Right atrium auricular region (tissue), 2 donors: ENCODE data around the gene BCL11A. TPM values are rescaled to one million over a fixed set of nuclear protein-coding genes. Genes with fewer than 3 reads are reported as not detected.
"Not testable (repeated sequence)": the region's sequence is repeated elsewhere in the genome, so short reads cannot be mapped to it uniquely, and the experiment has no call there.

Experiments used
- DNase-seq: peaks from one replicate; pipeline ENCODE4 v3.0.0-alpha.2; 2019; ENCODE audit warnings: low spot score
- H3K27ac ChIP-seq, 2 donors: fragments of 200-600 bp; sonication (generic); 1 replicate in 1 of 2; 2 replicates in 1 of 2; pipeline ENCODE4 v1.5.1; 2016 to 2019
- H3K27me3 ChIP-seq, 2 donors: fragments of 200-600 bp; sonication (generic); one replicate each; pipeline versions ENCODE4 v1.5.1 to v1.6.0; 2017 to 2019
- H3K36me3 ChIP-seq: fragments of 200-600 bp; sonication (generic); one replicate; pipeline ENCODE4 v1.5.1; 2016
- H3K4me1 ChIP-seq, 2 donors: fragments of 200-600 bp; sonication (generic); one replicate each; pipeline versions ENCODE4 v1.5.1 to v1.6.0; 2017 to 2019
- H3K4me3 ChIP-seq, 2 donors: fragments of 200-600 bp; sonication (generic); 1 replicate in 1 of 2; 2 replicates in 1 of 2; pipeline ENCODE4 v1.5.1; 2017 to 2019; ENCODE audit warnings: mild to moderate bottlenecking in 1 of 2, moderate library complexity in 1 of 2
- H3K9me3 ChIP-seq, 2 donors: fragments of 200-600 bp; sonication (generic); one replicate each; pipeline ENCODE4 v1.5.1; 2019
- total RNA-seq, 2 donors: library from RNA; depleted of rRNA; stranded (reverse); fragments of >200 nt; gene quantifications; one replicate each; pipeline ENCODE4 v1.1.0, GENCODE V29; 2016
- TF ChIP-seq, protein P1 (sequence below), 2 donors: fragments of 200-600 bp; sonication (generic); IDR thresholded peaks; one replicate each; pipeline ENCODE4 v1.5.1; 2019; ENCODE audit warnings: antibody characterized with exemption in 2 of 2

BCL11A gene
- total RNA-seq, 2 donors from 2014 or later, result 2.2 to 3.3 TPM

DNA sequence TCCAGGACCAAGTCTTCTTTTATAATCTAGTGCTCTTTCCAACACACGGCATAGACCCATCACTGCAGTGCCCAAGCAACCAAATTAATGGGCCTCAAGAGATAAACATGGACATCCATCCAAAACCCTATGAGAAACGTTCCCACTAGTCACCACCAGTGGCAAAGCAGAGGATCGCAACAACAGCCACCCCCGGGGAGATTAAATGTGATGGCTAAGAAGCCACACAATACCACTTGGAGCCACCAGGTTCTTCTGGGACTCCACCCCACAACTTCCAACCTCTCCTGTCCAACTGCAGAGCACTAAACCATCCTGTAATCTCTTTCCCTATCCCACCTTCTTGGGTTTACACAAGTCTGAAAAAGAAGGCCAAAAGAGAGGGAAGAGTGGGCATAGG is 123.8 kb downstream of the BCL11A start:
- Histone ChIP-seq H3K4me1 (no peaks in the 10 kb centered on the region), H3K4me3 (no peak overlapping the region), H3K9me3 (no peaks in the 10 kb centered on the region), H3K27me3 (no peaks in the 10 kb centered on the region), H3K36me3 (no peaks in the 10 kb centered on the region), H3K27ac (no peak overlapping the region)
- no peak for DNase-seq
- TF ChIP-seq, protein P1, sequence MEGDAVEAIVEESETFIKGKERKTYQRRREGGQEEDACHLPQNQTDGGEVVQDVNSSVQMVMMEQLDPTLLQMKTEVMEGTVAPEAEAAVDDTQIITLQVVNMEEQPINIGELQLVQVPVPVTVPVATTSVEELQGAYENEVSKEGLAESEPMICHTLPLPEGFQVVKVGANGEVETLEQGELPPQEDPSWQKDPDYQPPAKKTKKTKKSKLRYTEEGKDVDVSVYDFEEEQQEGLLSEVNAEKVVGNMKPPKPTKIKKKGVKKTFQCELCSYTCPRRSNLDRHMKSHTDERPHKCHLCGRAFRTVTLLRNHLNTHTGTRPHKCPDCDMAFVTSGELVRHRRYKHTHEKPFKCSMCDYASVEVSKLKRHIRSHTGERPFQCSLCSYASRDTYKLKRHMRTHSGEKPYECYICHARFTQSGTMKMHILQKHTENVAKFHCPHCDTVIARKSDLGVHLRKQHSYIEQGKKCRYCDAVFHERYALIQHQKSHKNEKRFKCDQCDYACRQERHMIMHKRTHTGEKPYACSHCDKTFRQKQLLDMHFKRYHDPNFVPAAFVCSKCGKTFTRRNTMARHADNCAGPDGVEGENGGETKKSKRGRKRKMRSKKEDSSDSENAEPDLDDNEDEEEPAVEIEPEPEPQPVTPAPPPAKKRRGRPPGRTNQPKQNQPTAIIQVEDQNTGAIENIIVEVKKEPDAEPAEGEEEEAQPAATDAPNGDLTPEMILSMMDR (IDR thresholded peaks at IDR 0.05), result no peak

DNA sequence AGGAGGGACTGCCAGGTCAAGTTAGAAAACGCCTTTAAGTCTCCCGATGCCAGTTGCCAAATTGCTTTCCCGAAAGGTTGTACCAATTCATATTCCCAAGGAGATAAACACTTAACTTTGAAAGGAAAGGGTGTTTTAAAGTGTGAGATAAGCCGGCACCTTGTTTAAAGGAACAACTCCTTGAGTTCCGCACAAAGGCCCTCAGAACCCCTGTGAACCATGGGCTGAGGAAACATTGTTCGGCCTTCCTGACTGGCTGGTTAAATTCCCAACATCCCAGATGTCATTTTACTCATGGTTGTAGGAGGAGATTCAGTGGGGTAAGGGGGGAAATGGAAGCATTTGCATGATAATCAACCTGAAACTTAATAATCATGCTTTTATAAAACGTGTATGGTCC is 126.6 kb downstream of the BCL11A start:
- H3K27me3 ChIP-seq, result no peaks in the 10 kb centered on the region
- no peaks in the 10 kb centered on the region for H3K9me3 ChIP-seq
- DNase-seq, result no peak
- H3K4me1 ChIP-seq, result no peaks in the 10 kb centered on the region
- H3K36me3 ChIP-seq, result no peaks in the 10 kb centered on the region
- H3K27ac ChIP-seq, result no peak overlapping the region
- H3K4me3 ChIP-seq, result no peak overlapping the region
- TF ChIP-seq, protein P1 (IDR thresholded peaks at IDR 0.05), result no peak

DNA sequence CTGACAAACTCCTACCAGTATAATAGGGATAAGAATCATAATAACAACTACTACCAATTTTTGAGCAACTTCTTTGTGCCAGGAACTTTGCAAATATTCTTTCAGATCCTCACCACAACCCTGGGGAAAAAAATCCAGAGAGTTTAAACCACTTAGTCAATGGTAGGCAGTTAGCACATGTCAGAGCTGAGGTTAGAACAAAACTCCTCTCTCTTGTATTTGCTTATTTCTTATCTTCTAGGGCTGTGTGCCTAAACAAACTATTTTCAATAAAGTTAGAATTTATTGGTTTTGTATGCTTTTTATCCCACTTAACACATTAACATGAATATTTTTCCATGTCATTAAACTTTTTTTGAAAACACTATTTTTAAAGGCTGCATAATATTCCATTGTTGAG is 127.1 kb downstream of the BCL11A start:
- H3K4me1 ChIP-seq, result no peaks in the 10 kb centered on the region
- no peaks in the 10 kb centered on the region for H3K9me3 ChIP-seq
- DNase-seq, result no peak
- TF ChIP-seq, protein P1 (IDR thresholded peaks at IDR 0.05), result no peak
- no peaks in the 10 kb centered on the region for H3K27me3 ChIP-seq
- H3K27ac ChIP-seq, result no peak overlapping the region
- H3K36me3 ChIP-seq, result no peaks in the 10 kb centered on the region
- no peak overlapping the region for H3K4me3 ChIP-seq

DNA sequence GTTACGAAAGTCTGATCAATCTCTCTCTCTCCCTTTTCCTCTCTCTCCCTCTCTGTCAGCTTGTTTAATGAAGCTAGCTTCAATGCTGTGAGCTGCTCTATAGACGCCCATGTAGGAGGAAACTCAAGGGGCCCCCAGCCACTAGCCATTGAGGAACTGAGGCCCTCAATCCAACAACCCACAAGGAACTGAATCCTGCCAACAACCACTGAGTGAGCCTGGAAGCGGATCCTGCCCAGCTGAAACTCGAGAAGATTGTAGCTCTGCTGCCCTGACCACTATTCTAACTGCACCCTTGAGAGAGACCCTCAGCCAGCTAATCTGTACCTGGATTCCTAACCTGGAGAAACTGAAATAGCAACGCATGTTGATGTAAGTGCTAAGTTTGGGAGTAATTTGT is 129.2 kb downstream of the BCL11A start:
- H3K9me3 ChIP-seq, result no peaks in the 10 kb centered on the region
- H3K4me1 ChIP-seq, result no peaks in the 10 kb centered on the region
- no peaks in the 10 kb centered on the region for H3K36me3 ChIP-seq
- no peak for DNase-seq
- no peak overlapping the region for H3K4me3 ChIP-seq
- TF ChIP-seq, protein P1 (IDR thresholded peaks at IDR 0.05), result no peak
- no peaks in the 10 kb centered on the region for H3K27me3 ChIP-seq
- H3K27ac ChIP-seq, result no peak overlapping the region

DNA sequence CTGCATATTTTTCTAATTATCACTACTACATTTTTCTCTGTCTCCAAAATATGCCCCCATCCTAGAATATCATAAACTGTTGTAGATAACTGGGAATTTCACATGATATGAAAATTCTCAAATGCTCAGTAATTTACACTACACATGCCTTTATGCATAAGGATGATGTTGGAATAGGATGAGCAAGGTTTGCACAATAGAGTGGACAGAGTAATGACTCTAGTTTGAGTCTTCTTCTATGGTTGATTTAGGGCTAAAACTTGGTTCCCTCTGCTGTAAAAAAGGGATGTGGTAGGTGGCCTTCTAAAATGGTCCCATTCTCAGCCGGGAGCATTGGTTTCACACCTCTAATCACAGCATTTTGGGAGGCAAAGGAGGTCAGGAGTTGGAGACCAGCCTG is 129.9 kb downstream of the BCL11A start:
- Histone ChIP-seq H3K9me3 (no peaks in the 10 kb centered on the region), H3K36me3 (no peaks in the 10 kb centered on the region), H3K27ac (no peak overlapping the region), H3K4me1 (no peaks in the 10 kb centered on the region), H3K27me3 (no peaks in the 10 kb centered on the region), H3K4me3 (no peak overlapping the region)
- no peak for DNase-seq
- TF ChIP-seq, protein P1 (IDR thresholded peaks at IDR 0.05), result no peak

DNA sequence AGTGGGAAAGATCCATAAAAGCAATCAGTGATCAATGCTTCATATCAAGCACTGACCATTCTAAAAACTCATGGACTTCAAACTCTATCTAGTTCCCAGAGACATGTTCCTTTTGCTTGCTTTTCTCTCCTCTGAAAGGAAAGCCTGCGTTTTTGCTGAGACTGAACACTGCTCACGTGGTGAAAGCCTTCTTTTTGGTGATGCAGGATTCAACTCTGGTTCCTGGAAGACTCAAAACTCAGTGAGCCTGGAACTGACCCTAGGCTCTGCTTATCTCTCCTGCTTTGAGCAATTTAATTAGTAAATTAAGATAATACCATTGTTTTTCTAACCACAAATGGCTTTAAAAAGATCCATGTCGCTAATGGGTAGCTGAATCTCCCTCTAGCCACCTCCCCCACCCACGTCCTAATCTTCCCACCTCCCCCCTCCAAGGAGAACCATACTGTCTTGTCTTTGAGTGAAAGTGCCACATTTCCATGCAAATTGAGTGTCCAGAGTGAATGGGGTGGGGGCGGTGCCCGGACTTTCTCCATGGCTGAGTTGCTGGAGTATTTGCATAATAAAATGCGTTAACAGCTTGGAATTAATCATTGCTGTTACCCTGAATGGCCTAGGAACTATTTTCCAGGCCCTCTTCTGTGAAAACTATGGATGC is 130.5 kb downstream of the BCL11A start:
- TF ChIP-seq, protein P1 (IDR thresholded peaks at IDR 0.05), result no peak
- H3K9me3 ChIP-seq, result no peaks in the 10 kb centered on the region

DNA sequence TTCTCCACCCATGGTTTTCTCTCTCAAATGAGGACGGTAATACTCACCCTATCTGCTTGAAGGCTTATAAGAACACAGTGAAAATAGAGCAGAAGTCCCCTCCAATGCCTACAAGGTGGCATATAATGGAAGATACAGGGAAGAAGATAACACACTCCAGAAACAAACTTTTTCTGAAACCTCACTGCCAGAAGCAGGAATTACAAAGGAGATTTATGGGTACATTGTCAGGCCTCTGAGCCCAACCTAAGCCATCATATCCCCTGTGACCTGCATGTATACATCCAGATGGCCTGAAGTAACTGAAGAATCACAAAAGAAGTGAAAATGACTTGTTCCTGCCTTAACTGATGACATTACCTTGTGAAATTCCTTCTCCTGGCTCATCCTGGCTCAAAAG is 136.2 kb downstream of the BCL11A start:
- H3K9me3 ChIP-seq, H3K4me1 ChIP-seq, H3K4me3 ChIP-seq, DNase-seq, H3K27me3 ChIP-seq, H3K36me3 ChIP-seq: not testable (repeated sequence)
- H3K27ac ChIP-seq, result peak overlapping the region in 1 of 2 donors; percentile 53

More for the DNA sequence above, 130.5 kb downstream of the BCL11A start:
- Histone ChIP-seq H3K4me3 (no peak overlapping the region), H3K4me1 (no peaks in the 10 kb centered on the region), H3K27me3 (no peaks in the 10 kb centered on the region), H3K27ac (no peak overlapping the region), H3K36me3 (no peaks in the 10 kb centered on the region)
- no peak for DNase-seq
